ENCODE results near the gene CNTN6. TPM values are rescaled to one million over a fixed set of nuclear protein-coding genes. Genes with fewer than 3 reads are reported as not detected.

The CNTN6 gene
- total and polyA plus RNA-seq, 4 donors, result 0.01 to 0.05 TPM; not detected in 2

GRCh38 chr3:1406250-1406649 is 313.4 kb downstream of the CNTN6 start:
- no peaks in the 10 kb centered on the region for H3K4me1 ChIP-seq (ENCODE audit: control insufficient read depth in 4 of 4, insufficient read depth in 4 of 4, low read length in 3 of 4)
- no peaks in the 10 kb centered on the region for H3K36me3 ChIP-seq (ENCODE audit: control insufficient read depth in 4 of 4, insufficient read depth in 3 of 4, low read depth in 1 of 4, low read length in 3 of 4)
- H3K27ac ChIP-seq (ENCODE audit: low read depth in 1 of 2, low read length in 2 of 2), result no peak overlapping the region
- no peaks in the 10 kb centered on the region for H3K9me3 ChIP-seq (ENCODE audit: control insufficient read depth in 4 of 4, low read length in 3 of 4)
- H3K27me3 ChIP-seq (ENCODE audit: control insufficient read depth in 4 of 4, insufficient read depth in 4 of 4, low read length in 3 of 4), result no peaks in the 10 kb centered on the region
- DNase-seq (ENCODE audit: low spot score), result no peak
- TF ChIP-seq EGR1 (IDR thresholded peaks at IDR 0.05; ENCODE audit: low read depth in 2 of 2) (no peak), HNF4G (IDR thresholded peaks at IDR 0.05) (no peak), YY1 (IDR thresholded peaks at IDR 0.05) (no peak), ZBTB33 (IDR thresholded peaks at IDR 0.05) (no peak), TAF1 (conservative IDR thresholded peaks at IDR 0.05) (no peak), FOXA1 (IDR thresholded peaks at IDR 0.05) (no peak), NR2F2 (IDR thresholded peaks at IDR 0.05) (no peak)
- H3K4me3 ChIP-seq (ENCODE audit: low read depth in 1 of 3, low read length in 3 of 3), result no peak overlapping the region
- no peak overlapping the region for H3K9ac ChIP-seq (ENCODE audit: low read depth in 1 of 2, low read length in 2 of 2)

- H3K9me3 ChIP-seq (ENCODE audit: control insufficient read depth in 4 of 4, low read length in 3 of 4), result no peaks in the 10 kb centered on the region
- H3K36me3 ChIP-seq (ENCODE audit: control insufficient read depth in 4 of 4, insufficient read depth in 3 of 4, low read depth in 1 of 4, low read length in 3 of 4), result no peaks in the 10 kb centered on the region
- TF ChIP-seq TAF1 (conservative IDR thresholded peaks at IDR 0.05), result no peak
- no peak for TF ChIP-seq FOXA2 (IDR thresholded peaks at IDR 0.05)
- no peak for TF ChIP-seq JUND (IDR thresholded peaks at IDR 0.05)
- no peak for TF ChIP-seq YY1 (IDR thresholded peaks at IDR 0.05)
- no peak for TF ChIP-seq RAD21 (IDR thresholded peaks at IDR 0.05)
- TF ChIP-seq HNF4A (conservative IDR thresholded peaks at IDR 0.05), result no peak
- no peak for TF ChIP-seq GABPA (IDR thresholded peaks at IDR 0.05 in 1 of 2, conservative IDR thresholded peaks at IDR 0.05 in 1 of 2)
- TF ChIP-seq, protein P1, sequence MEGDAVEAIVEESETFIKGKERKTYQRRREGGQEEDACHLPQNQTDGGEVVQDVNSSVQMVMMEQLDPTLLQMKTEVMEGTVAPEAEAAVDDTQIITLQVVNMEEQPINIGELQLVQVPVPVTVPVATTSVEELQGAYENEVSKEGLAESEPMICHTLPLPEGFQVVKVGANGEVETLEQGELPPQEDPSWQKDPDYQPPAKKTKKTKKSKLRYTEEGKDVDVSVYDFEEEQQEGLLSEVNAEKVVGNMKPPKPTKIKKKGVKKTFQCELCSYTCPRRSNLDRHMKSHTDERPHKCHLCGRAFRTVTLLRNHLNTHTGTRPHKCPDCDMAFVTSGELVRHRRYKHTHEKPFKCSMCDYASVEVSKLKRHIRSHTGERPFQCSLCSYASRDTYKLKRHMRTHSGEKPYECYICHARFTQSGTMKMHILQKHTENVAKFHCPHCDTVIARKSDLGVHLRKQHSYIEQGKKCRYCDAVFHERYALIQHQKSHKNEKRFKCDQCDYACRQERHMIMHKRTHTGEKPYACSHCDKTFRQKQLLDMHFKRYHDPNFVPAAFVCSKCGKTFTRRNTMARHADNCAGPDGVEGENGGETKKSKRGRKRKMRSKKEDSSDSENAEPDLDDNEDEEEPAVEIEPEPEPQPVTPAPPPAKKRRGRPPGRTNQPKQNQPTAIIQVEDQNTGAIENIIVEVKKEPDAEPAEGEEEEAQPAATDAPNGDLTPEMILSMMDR (IDR thresholded peaks at IDR 0.05; ENCODE audit: low read depth, low read length, missing input control), result no peak
- no peak for TF ChIP-seq NR2F2 (IDR thresholded peaks at IDR 0.05)
- TF ChIP-seq HNF4G (IDR thresholded peaks at IDR 0.05), result no peak
- no peak for TF ChIP-seq FOXA1 (IDR thresholded peaks at IDR 0.05)
- TF ChIP-seq ATF3 (IDR thresholded peaks at IDR 0.05), result no peak
- no peak for TF ChIP-seq SP1 (IDR thresholded peaks at IDR 0.05)
- TF ChIP-seq RXRA (IDR thresholded peaks at IDR 0.05), result no peak
- no peak for TF ChIP-seq ZBTB33 (IDR thresholded peaks at IDR 0.05)
- TF ChIP-seq EGR1 (IDR thresholded peaks at IDR 0.05; ENCODE audit: low read depth in 2 of 2), result no peak
- H3K27ac ChIP-seq (ENCODE audit: low read depth in 1 of 2, low read length in 2 of 2), result no peak overlapping the region
- no peak overlapping the region for H3K9ac ChIP-seq (ENCODE audit: low read depth in 1 of 2, low read length in 2 of 2)
- no peaks in the 10 kb centered on the region for H3K4me1 ChIP-seq (ENCODE audit: control insufficient read depth in 4 of 4, insufficient read depth in 4 of 4, low read length in 3 of 4)
- no peak for DNase-seq (ENCODE audit: low spot score)
- 57% methylated on average over 3 of the region's 3 CpGs for WGBS
- no peak overlapping the region for H3K4me3 ChIP-seq (ENCODE audit: low read depth in 1 of 3, low read length in 3 of 3)
- no peaks in the 10 kb centered on the region for H3K27me3 ChIP-seq (ENCODE audit: control insufficient read depth in 4 of 4, insufficient read depth in 4 of 4, low read length in 3 of 4)
Observed at GRCh38 chr3:1421577-1421976, 328.8 kb downstream of the CNTN6 start.

All from liver (tissue), 9 donors.